Bronchial epithelial cell (primary cell): Measurements from ENCODE around the gene EFCAB8. TPM values are rescaled to one million over a fixed set of nuclear protein-coding genes. Genes with fewer than 3 reads are reported as not detected.

Source experiments
- DNase-seq: peaks from one replicate; pipeline ENCODE4 v3.0.0-alpha.2; 2010; ENCODE audit warnings: low read depth
- FAIRE-seq: peaks from 2 replicates; lab custom pipeline; 2011; peaks lifted over from hg19 to GRCh38; lab: Jason Lieb, UNC
- H3K27me3 ChIP-seq: 2 replicates; pipeline ENCODE4 v1.5.1; 2011; ENCODE audit warnings: low read length; ENCODE audit not compliant: control insufficient read depth, insufficient read depth
- H3K36me3 ChIP-seq: 2 replicates; pipeline ENCODE4 v1.5.1; 2011; ENCODE audit warnings: low read length; ENCODE audit not compliant: control insufficient read depth, insufficient read depth
- H3K4me3 ChIP-seq: 2 replicates; pipeline ENCODE4 v1.5.1; 2011; ENCODE audit warnings: mild to moderate bottlenecking, low read depth, low read length, control low read depth
- CTCF ChIP-seq: IDR thresholded peaks from 2 replicates; pipeline ENCODE4 v1.5.1; 2011; ENCODE audit warnings: mild to moderate bottlenecking, moderate library complexity, low read length, control low read depth, inconsistent platforms; ENCODE audit not compliant: insufficient read depth, severe bottlenecking
- total RNA-seq: library from RNA; depleted of rRNA; stranded (reverse); fragments of >200 nt; gene quantifications from 2 replicates; pipeline ENCODE4 v1.2.1, GENCODE V29; 2014

EFCAB8 gene
- total RNA-seq, 1 donor from 2014 or later: under 0.01 TPM

- FAIRE-seq (no peak), DNase-seq (no peak)
- Histone ChIP-seq H3K36me3 (no peaks in the 10 kb centered on the region), H3K27me3 (no peaks in the 10 kb centered on the region), H3K4me3 (no peak overlapping the region)
- TF ChIP-seq CTCF: no peak
Observed at GRCh38 chr20:32907886-32908285, 49.2 kb downstream of the EFCAB8 start.

- FAIRE-seq (no peak), DNase-seq (no peak)
- no peaks in the 10 kb centered on the region for H3K27me3 ChIP-seq
- TF ChIP-seq CTCF: no peak
- no peak overlapping the region for H3K4me3 ChIP-seq
- no peaks in the 10 kb centered on the region for H3K36me3 ChIP-seq
Observed at GRCh38 chr20:32908334-32909292, 49.9 kb downstream of the EFCAB8 start.

GRCh38 chr20:32909451-32909850 lies 50.7 kb downstream of the EFCAB8 start:
- Histone ChIP-seq H3K4me3 (no peak overlapping the region), H3K27me3 (no peaks in the 10 kb centered on the region), H3K36me3 (no peaks in the 10 kb centered on the region)
- FAIRE-seq (no peak), DNase-seq (no peak)
- TF ChIP-seq CTCF: no peak

- H3K27me3 ChIP-seq: no peaks in the 10 kb centered on the region
- H3K4me3 ChIP-seq: no peak overlapping the region
- TF ChIP-seq CTCF: no peak
- DNase-seq: no peak
- peak; percentile 55 for FAIRE-seq
- no peaks in the 10 kb centered on the region for H3K36me3 ChIP-seq
Observed at GRCh38 chr20:32909896-32910571, 51.3 kb downstream of the EFCAB8 start.

- H3K4me3 ChIP-seq: no peak overlapping the region
- H3K27me3 ChIP-seq: no peaks in the 10 kb centered on the region
- no peak for TF ChIP-seq CTCF
- DNase-seq (no peak), FAIRE-seq (no peak)
- no peaks in the 10 kb centered on the region for H3K36me3 ChIP-seq
Observed at GRCh38 chr20:32911355-32911754, 52.6 kb downstream of the EFCAB8 start.
